HL-60 (cell line): ENCODE results near the gene TFB2M.
A peak's percentile ranks its signal among the peaks of the same experiment; 100 is the strongest.
"Not testable (repeated sequence)": the region's sequence is repeated elsewhere in the genome, so short reads cannot be mapped to it uniquely, and the experiment has no call there.

ENCODE experiments used
- DNase-seq, 2 experiments: peaks; one replicate each; pipeline ENCODE4 v3.0.0-alpha.2; 2010 to 2020; ENCODE audit warnings: low read depth in 1 of 2, low spot score in 1 of 2
- H3K27ac ChIP-seq: fragments of 250-450 bp; sonication (Bioruptor Pico); replicated peaks from 2 replicates; pipeline ENCODE4 v1.5.1; 2020; ENCODE audit warnings: mild to moderate bottlenecking, moderate library complexity
- H3K27me3 ChIP-seq: fragments of 250-450 bp; sonication (Bioruptor Pico); 2 replicates; pipeline ENCODE4 v1.5.1; 2021; ENCODE audit warnings: mild to moderate bottlenecking, moderate library complexity; ENCODE audit not compliant: insufficient read depth, poor library complexity, severe bottlenecking
- H3K4me3 ChIP-seq: replicated peaks from 2 replicates; pipeline ENCODE4 v1.5.1; 2011; ENCODE audit warnings: mild to moderate bottlenecking, control low read depth, low read length; ENCODE audit not compliant: insufficient read depth
- CTCF ChIP-seq: IDR thresholded peaks from one replicate; pipeline ENCODE4 v1.5.1; 2011; ENCODE audit warnings: low read length, control low read depth, inconsistent platforms; ENCODE audit not compliant: insufficient read depth
- GABPA ChIP-seq: IDR thresholded peaks from 2 replicates; pipeline ENCODE4 v1.6.1; 2012; ENCODE audit warnings: low read depth
- POLR2AphosphoS5 ChIP-seq: IDR thresholded peaks from 2 replicates; pipeline ENCODE4 v1.6.1; 2012; ENCODE audit warnings: low read depth
- REST ChIP-seq: IDR thresholded peaks from 2 replicates; pipeline ENCODE4 v1.6.1; 2012; ENCODE audit warnings: low read depth; ENCODE audit not compliant: insufficient replicate concordance
- SPI1 ChIP-seq: IDR thresholded peaks from 2 replicates; pipeline ENCODE4 v1.6.1; 2012; ENCODE audit warnings: low read depth, mild to moderate bottlenecking, borderline replicate concordance

TFB2M gene

GRCh38 chr1:246571953-246572352 lies 5.9 kb upstream of the TFB2M start:
- Histone ChIP-seq H3K27ac (peak overlapping the region; percentile 57), H3K27me3 (no peaks in the 10 kb centered on the region), H3K4me3 (no peak overlapping the region)
- TF ChIP-seq SPI1 (no peak), POLR2AphosphoS5 (no peak), REST (no peak), GABPA (no peak), CTCF (no peak)
- DNase-seq, result no peak

GRCh38 chr1:246571309-246571708 lies 5.2 kb upstream of the TFB2M start:
- peak; percentile 96 for TF ChIP-seq SPI1
- not testable (repeated sequence) for H3K4me3 ChIP-seq, H3K27me3 ChIP-seq
- DNase-seq, result peak in 1 of 2 experiments; percentile 32
- peak overlapping the region; percentile 57 for H3K27ac ChIP-seq

GRCh38 chr1:246569248-246570238 lies 3.5 kb upstream of the TFB2M start:
- peak overlapping the region; percentile 5; the same call in 1 of the 2 replicates for H3K27ac ChIP-seq
- TF ChIP-seq SPI1 (no peak), CTCF (no peak), GABPA (no peak), POLR2AphosphoS5 (no peak), REST (no peak)
- H3K27me3 ChIP-seq, result no peaks in the 10 kb centered on the region
- no peak for DNase-seq
- no peak overlapping the region for H3K4me3 ChIP-seq

GRCh38 chr1:246567646-246568235 lies 1.7 kb upstream of the TFB2M start:
- DNase-seq, result no peak
- no peak for TF ChIP-seq REST
- no peak for TF ChIP-seq GABPA
- TF ChIP-seq POLR2AphosphoS5, result no peak
- TF ChIP-seq CTCF, result no peak
- TF ChIP-seq SPI1, result no peak
- peak overlapping the region; percentile 73 for H3K27ac ChIP-seq
- peak overlapping the region; percentile 99 for H3K4me3 ChIP-seq
- H3K27me3 ChIP-seq, result no peaks in the 10 kb centered on the region
